ENCODE data around the gene NR5A1. TPM values are rescaled to one million over a fixed set of nuclear protein-coding genes. Genes with fewer than 3 reads are reported as not detected.

NR5A1 gene
- total RNA-seq, 2 experiments from 2014 or later, result not detected

DNA sequence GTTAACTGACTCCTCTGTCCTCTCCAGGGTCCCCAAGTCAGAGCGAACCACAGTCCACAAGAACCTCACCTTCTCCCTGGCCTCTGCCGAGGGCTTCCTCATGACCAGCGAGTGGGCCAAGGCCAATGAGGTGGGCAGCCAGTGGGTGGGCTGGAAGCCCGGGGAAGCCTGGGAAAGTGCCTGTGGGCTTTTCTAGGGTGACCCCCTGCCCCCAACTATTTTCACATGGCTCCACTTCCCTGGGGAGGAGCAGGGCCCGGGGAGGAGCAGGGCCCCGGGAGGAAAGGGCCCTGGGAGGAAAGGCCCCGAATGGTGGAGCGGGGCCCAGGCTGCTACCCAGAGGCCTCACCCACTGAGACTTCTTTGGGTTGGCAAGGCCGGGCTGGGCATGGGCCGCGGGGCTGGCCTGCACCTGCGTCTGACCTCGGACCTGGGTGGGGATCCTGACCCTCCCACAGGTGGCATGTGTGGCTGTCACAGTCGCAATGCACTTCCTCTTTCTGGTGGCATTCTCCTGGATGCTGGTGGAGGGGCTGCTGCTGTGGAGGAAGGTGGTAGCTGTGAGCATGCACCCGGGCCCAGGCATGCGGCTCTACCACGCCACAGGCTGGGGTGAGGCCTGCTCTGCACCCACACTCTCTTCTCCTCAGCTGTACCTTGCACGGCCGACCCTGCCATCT lies 39.0 kb downstream of the NR5A1 start:
- Mint-ChIP-seq H3K27me3 (peaks cover 6% of the 10 kb centered on the region), H3K9me3 (no peaks in the 10 kb centered on the region), H3K4me3 (no peak overlapping the region), H3K4me1 (no peaks in the 10 kb centered on the region), H3K27ac (no peak overlapping the region), H3K36me3 (ENCODE audit: low read depth) (no peaks in the 10 kb centered on the region)
- ChIA-PET CTCF (no interaction called here), POLR2A (no interaction called here)
- no peak for DNase-seq

DNA sequence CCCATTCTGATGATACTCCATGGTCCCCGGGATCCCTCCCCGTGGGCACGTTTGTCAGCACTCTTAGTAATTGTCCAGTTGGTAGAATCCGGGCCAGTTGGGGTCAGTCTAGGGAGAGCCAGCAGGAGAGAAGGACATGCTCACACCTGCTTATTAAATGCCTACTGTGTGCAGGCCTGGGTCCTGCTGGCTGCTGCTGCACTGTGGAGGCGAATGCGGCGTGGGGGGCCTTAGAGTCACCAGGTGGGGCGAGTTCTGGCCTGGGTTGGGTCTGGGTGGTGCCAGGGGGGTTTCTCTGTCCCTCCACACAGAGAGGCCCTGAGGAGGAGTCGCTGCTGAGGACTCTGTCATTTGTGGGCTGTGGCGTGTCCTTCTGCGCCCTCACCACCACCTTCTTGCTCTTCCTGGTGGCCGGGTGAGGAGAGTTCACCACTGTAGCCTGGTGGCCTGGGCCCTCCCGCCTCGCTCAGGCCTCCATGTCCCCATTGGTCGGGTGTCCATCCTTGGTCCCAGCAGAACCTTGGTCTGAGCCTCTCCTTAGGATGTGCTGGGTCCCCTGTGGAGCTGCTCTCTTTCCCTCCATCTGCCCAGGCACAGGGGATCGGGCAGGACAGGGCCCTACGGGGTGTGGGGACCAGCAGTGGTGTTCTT lies 39.7 kb downstream of the NR5A1 start:
- ChIA-PET POLR2A (no interaction called here), CTCF (no interaction called here)
- no peaks in the 10 kb centered on the region for H3K9me3 Mint-ChIP-seq
- no peak overlapping the region for H3K27ac Mint-ChIP-seq
- H3K4me1 Mint-ChIP-seq, result no peaks in the 10 kb centered on the region
- no peak overlapping the region for H3K4me3 Mint-ChIP-seq
- no peaks in the 10 kb centered on the region for H3K36me3 Mint-ChIP-seq (ENCODE audit: low read depth)
- peaks cover 11% of the 10 kb centered on the region for H3K27me3 Mint-ChIP-seq
- DNase-seq, result no peak

- Mint-ChIP-seq H3K4me3 (no peak overlapping the region), H3K36me3 (ENCODE audit: low read depth) (no peaks in the 10 kb centered on the region), H3K4me1 (no peaks in the 10 kb centered on the region), H3K27me3 (peaks cover 11% of the 10 kb centered on the region), H3K27ac (no peak overlapping the region), H3K9me3 (no peaks in the 10 kb centered on the region)
- ChIA-PET POLR2A (no interaction called here), CTCF (no interaction called here)
- DNase-seq, result no peak
These were observed 41.5 kb downstream of the NR5A1 start for GRCh38 chr9:124465736-124466135.

- H3K4me3 Mint-ChIP-seq, result no peak overlapping the region
- H3K27me3 Mint-ChIP-seq, result peaks cover 11% of the 10 kb centered on the region
- ChIA-PET POLR2A (no interaction called here), CTCF (no interaction called here)
- H3K4me1 Mint-ChIP-seq, result no peaks in the 10 kb centered on the region
- no peaks in the 10 kb centered on the region for H3K36me3 Mint-ChIP-seq (ENCODE audit: low read depth)
- H3K27ac Mint-ChIP-seq, result no peak overlapping the region
- no peaks in the 10 kb centered on the region for H3K9me3 Mint-ChIP-seq
- no peak for DNase-seq
These were observed 44.5 kb downstream of the NR5A1 start for GRCh38 chr9:124462739-124463138.

- H3K27me3 Mint-ChIP-seq, result peaks cover 7% of the 10 kb centered on the region
- no peak overlapping the region for H3K4me3 Mint-ChIP-seq
- H3K9me3 Mint-ChIP-seq, result no peaks in the 10 kb centered on the region
- no peaks in the 10 kb centered on the region for H3K4me1 Mint-ChIP-seq
- no peak overlapping the region for H3K27ac Mint-ChIP-seq
- ChIA-PET POLR2A (interaction anchor here (1.4 kb wide), 1 partner anchor 197 kb away, joined by 3 read pairs; no protein-coding TSS in a partner anchor), CTCF (no interaction called here)
- no peak for DNase-seq
- no peaks in the 10 kb centered on the region for H3K36me3 Mint-ChIP-seq (ENCODE audit: low read depth)
These were observed 48.8 kb downstream of the NR5A1 start for GRCh38 chr9:124458441-124458840.

DNA sequence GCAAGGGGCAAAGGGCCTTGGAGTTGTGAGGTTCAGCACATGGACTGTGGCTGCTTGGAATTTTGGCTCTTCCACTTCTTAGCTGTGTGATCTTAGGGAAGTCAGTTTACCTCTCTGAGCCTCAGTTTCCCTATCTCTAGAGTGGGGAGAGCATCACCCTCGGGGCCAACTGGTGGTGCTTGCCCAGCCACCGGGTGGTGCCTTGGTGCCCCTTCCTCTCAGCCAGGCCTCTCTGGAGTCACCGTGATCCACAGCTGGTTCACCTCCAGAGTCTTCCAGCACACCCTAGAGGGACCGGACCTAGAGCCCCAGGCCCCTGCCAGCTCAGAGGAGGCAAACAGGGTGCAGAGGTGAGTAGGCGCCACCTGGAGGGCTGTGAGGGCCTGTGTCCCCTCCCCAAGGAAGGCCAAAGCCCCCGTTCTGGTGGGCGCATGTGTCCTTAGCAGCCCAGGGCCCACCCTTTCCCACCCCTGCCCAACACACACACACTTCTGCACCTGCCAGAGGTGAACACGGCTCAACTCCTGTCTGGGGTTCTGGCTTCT lies 49.2 kb downstream of the NR5A1 start:
- ChIA-PET CTCF (no interaction called here), POLR2A (interaction anchor here (1.4 kb wide), 1 partner anchor 197 kb away, joined by 3 read pairs; no protein-coding TSS in a partner anchor)
- Mint-ChIP-seq H3K36me3 (ENCODE audit: low read depth) (no peaks in the 10 kb centered on the region), H3K27ac (no peak overlapping the region), H3K4me3 (no peak overlapping the region), H3K27me3 (peaks cover 3% of the 10 kb centered on the region), H3K9me3 (no peaks in the 10 kb centered on the region), H3K4me1 (no peaks in the 10 kb centered on the region)
- DNase-seq, result no peak

DNA sequence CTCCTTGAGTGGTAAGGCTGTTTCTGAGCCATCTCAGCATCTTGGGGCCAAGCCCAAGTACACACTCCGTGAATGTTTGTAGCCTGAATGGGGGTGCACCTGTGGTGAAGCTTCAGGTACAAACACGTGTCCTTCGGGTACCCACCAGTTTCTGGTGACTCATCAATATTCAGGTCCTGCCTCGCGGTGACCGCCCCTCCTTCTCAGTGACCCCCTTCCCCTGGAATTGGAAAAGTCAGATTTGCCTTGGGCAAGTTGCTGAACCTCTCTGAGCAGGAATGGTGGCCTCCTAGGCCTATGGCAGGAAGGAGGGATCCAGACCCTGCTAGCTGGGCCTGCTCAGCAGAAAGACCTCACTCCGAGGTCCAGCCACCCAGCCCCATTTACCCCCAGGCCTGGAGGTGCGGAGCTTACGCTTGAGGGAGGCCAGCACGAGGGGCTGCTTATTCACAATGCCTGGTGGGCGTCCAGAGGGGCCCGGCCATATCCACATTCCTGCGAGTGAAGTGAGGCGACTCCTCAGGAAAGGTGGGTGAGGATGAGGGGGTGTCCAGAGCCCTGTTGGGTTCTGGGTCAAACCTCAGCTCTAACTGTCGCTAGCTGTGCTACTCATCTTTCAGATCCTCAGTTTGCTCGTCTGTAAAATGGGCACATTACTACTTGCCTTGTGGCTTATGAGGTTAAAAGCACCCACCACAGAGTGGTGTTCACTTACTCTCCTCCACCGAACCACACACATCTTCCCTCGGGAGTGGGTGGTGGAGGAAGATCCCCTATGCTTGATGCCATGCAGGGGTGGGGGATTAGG lies 49.9 kb downstream of the NR5A1 start:
- Mint-ChIP-seq H3K27ac (no peak overlapping the region), H3K4me3 (no peak overlapping the region), H3K9me3 (no peaks in the 10 kb centered on the region), H3K27me3 (peaks cover 4% of the 10 kb centered on the region), H3K36me3 (ENCODE audit: low read depth) (no peaks in the 10 kb centered on the region), H3K4me1 (no peaks in the 10 kb centered on the region)
- ChIA-PET POLR2A (no interaction called here), CTCF (no interaction called here)
- DNase-seq, result no peak

GRCh38 chr9:124456341-124457078 lies 50.7 kb downstream of the NR5A1 start:
- Mint-ChIP-seq H3K27me3 (peaks cover 9% of the 10 kb centered on the region), H3K4me3 (no peak overlapping the region), H3K36me3 (ENCODE audit: low read depth) (no peaks in the 10 kb centered on the region), H3K27ac (no peak overlapping the region), H3K4me1 (no peaks in the 10 kb centered on the region), H3K9me3 (no peaks in the 10 kb centered on the region)
- ChIA-PET POLR2A (no interaction called here), CTCF (no interaction called here)
- no peak for DNase-seq

GRCh38 chr9:124455820-124456219 lies 51.4 kb downstream of the NR5A1 start:
- Mint-ChIP-seq H3K36me3 (ENCODE audit: low read depth) (no peaks in the 10 kb centered on the region), H3K4me3 (no peak overlapping the region), H3K27me3 (peaks cover 15% of the 10 kb centered on the region), H3K27ac (no peak overlapping the region), H3K4me1 (no peaks in the 10 kb centered on the region), H3K9me3 (no peaks in the 10 kb centered on the region)
- ChIA-PET CTCF (no interaction called here), POLR2A (no interaction called here)
- no peak for DNase-seq

- Mint-ChIP-seq H3K4me3 (no peak overlapping the region), H3K27me3 (peaks cover 22% of the 10 kb centered on the region), H3K4me1 (no peaks in the 10 kb centered on the region), H3K27ac (no peak overlapping the region), H3K9me3 (no peaks in the 10 kb centered on the region), H3K36me3 (ENCODE audit: low read depth) (no peaks in the 10 kb centered on the region)
- CTCF ChIA-PET, result interaction anchor here (1.1 kb wide), 1 partner anchor 34 kb away, joined by 3 read pairs; no protein-coding TSS in a partner anchor
- POLR2A ChIA-PET, result no interaction called here
- DNase-seq, result no peak
These were observed 52.3 kb downstream of the NR5A1 start for GRCh38 chr9:124454791-124455443.

DNA sequence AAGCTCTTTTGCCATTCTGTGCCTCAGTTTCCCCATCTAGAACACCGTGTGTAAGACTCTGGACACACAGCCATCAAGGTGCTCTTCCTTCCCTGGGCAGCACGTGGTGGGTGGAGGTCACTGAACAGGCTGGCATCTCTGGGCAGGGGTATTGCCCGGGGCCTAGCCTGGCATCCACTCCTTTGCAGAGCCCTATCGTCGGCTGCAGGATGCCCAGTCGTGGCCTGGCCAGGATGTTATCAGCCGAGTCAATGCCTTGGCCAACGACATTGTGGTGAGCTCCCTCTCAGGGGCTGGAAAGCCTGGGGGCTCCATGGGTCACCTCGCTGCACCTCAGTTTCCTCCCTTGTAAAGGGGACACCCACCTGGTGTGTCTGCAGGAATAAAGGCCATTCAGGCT lies 52.9 kb downstream of the NR5A1 start:
- Mint-ChIP-seq H3K4me1 (no peaks in the 10 kb centered on the region), H3K27me3 (peaks cover 27% of the 10 kb centered on the region), H3K9me3 (no peaks in the 10 kb centered on the region), H3K36me3 (ENCODE audit: low read depth) (no peaks in the 10 kb centered on the region), H3K27ac (no peak overlapping the region), H3K4me3 (no peak overlapping the region)
- POLR2A ChIA-PET, result no interaction called here
- CTCF ChIA-PET, result interaction anchor here (1.1 kb wide), 1 partner anchor 34 kb away, joined by 3 read pairs; no protein-coding TSS in a partner anchor
- DNase-seq, result no peak

GRCh38 chr9:124453586-124454191 lies 53.5 kb downstream of the NR5A1 start:
- H3K27me3 Mint-ChIP-seq, result peaks cover 27% of the 10 kb centered on the region
- H3K4me1 Mint-ChIP-seq, result no peaks in the 10 kb centered on the region
- DNase-seq, result no peak
- H3K27ac Mint-ChIP-seq, result no peak overlapping the region
- POLR2A ChIA-PET, result no interaction called here
- no peaks in the 10 kb centered on the region for H3K9me3 Mint-ChIP-seq
- CTCF ChIA-PET, result interaction anchor here (1.1 kb wide), 1 partner anchor 33 kb away, joined by 3 read pairs; no protein-coding TSS in a partner anchor
- no peaks in the 10 kb centered on the region for H3K36me3 Mint-ChIP-seq (ENCODE audit: low read depth)
- no peak overlapping the region for H3K4me3 Mint-ChIP-seq

All from activated CD4-positive, alpha-beta memory T cell treated with anti-CD3 and anti-CD28 coated beads, Interleukin-2, amount 10 ng/mL, durations not matched to agents 7 days and 5 days (primary cell).